Anterior cingulate cortex (tissue), 58 donors: Measurements from ENCODE around the gene USPL1.
"Not testable (repeated sequence)": the region's sequence is repeated elsewhere in the genome, so short reads cannot be mapped to it uniquely, and the experiment has no call there.

Experiments used
- DNase-seq, 58 donors: peaks; one replicate each; lab custom pipeline; 2025; lab: John Stamatoyannopoulos, UW

USPL1 gene

DNA sequence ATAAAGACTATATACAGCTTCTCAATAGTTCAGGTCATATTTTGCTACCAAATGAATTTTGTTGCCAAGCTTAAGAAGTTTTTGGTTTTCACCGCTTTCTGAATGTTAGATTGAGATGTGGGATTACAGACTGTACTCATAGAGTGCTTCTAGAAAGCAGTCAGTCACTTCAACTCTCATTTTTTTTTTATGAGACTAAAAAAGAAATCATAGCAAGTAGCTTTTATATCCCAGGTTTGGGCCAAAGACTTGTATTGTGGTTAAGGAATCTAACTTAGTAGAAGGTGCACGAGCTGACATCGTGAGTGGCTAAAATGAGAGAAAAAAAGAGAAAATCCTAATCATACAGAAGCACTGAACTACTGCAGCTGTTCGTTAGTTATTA, 2.2 kb upstream of the USPL1 start:
- DNase-seq = no peak

DNA sequence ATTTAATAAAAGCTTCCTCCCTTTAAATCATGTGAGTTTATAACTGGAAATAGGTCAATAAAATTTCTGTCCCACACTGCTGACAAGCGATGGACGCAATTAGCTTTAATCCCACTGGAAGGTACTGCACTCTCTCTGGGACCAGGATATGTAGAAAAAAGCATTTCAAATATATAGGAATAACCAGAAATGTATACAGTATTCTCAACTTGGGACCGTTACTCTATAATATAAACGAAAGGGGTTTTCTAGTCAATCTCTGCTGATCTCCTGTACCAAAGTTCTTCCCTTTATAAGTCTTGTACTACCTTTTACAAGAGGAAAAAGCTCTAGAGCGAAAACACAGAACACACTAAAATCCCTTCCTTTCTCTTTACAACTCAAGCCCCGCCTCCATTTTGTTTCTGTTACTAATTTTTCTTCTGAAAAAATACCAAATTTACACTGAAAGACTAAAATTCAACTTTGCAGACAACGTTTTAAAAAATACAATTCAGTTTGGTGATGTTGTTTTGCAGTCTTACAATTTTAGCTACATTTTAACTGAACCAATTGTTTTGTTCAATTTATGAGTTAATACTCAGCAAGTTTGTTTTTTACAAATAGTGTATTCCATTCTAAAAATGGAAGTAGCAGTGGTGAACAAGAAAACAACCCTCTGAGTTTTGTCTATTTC, 1.7 kb upstream of the USPL1 start:
- peak in 1 of 58 donors; percentile 7 for DNase-seq

DNA sequence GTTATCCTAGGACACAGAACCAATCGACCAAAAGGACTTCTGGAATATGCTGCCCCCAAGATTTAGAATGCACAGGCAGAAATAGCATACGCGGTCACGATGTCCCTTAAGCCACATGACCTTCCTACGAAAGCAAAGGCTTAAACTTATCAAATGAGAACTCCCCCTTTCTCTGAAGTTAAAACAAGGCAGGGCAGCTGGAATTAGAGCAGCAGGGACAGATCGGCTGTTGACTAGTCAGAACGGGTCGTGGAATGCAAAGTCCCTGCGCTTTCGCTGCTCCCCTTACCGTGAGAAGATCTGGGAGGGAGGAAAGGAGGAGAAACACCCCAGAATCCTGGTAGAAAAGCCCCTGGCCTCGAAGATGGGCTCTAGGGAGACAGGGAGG, 799 bp upstream of the USPL1 start:
- DNase-seq = peak in 51 of 58 donors; percentile 42 to 90 (median 76)

- peak in 21 of 58 donors; percentile 7 to 57 (median 36) for DNase-seq
Observed at GRCh38 chr13:30618186-30618929, 638 bp downstream of the USPL1 start.

- no peak for DNase-seq
Observed at GRCh38 chr13:30618930-30619279, 1.2 kb downstream of the USPL1 start.

- DNase-seq = no peak
Observed at GRCh38 chr13:30619731-30620130, 2.0 kb downstream of the USPL1 start.

DNA sequence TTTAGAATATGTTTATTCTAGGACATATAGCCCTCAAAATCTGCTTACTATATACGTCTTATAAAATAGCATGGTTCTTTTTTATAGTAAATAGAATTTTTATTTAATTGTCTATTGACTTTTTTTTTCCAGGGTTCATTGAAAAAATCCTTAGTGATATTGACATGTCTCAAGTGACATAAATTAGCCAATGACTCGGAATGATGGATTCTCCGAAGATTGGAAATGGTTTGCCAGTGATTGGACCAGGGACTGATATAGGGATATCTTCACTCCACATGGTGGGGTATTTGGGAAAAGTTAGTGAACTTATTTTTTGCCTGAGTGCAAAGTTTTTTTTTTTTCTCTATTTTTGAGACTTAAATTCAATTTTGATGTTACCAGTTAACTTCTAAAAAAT, 3.2 kb downstream of the USPL1 start:
- DNase-seq = no peak

GRCh38 chr13:30622551-30622950, 4.8 kb downstream of the USPL1 start:
- DNase-seq = no peak

DNA sequence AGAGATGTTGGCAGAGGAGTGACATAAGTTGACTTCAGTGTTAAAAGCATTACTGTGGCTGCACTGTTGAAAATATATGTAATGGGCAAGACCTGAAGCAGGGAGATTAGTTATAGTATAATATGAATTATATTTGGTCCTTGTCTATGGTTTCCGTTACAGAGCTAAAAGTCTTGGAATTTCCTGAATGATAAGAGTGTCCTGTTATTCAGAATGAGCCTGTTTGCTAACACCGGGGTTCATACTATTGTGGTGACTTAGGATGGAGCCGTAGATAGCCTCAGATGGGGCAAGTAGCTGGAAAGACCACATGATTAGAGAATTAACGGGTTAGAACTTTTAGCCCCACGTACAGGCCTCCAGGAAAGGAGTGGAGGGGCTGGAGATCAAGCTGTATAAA, 5.7 kb downstream of the USPL1 start:
- no peak for DNase-seq

DNA sequence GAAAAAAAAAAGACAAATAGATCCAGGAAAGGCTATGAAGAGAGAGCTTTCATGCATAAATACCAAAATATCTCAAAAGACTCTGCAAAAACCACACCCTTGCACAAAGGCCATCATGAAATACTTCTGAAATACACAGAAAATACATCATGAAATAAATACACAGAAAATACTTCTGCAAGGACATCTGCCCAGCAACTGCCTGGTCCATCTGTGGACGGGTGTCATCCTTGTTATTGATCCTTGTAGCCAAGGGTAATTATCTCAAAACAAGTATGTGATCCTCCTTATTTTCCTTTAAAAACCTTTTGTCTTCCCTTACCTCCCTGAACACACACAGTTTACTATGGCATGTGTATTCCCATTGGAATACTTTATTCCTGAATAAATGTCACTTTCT, 6.9 kb downstream of the USPL1 start:
- DNase-seq = no peak

GRCh38 chr13:30629527-30629926, 11.8 kb downstream of the USPL1 start:
- DNase-seq = no peak

DNA sequence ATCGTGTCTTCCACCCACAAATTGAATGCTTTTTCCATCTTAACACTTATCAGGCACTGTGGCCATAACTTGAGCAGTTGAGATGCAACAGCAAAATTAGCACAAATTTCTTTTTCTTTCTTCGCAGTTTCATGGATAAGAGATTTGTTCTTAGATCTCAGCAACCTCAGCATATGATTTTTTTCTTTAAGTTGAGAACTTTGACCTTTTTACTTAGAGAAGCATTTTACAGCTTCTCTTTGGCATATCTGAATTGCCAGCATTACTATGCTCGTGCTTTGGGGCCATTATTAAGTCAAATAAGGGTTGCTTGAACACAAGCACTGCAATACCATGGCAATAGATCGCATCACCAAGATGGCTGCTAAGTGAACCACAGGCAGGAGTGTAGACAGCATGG, 16.1 kb downstream of the USPL1 start:
- DNase-seq = no peak

GRCh38 chr13:30634838-30635237, 17.1 kb downstream of the USPL1 start:
- DNase-seq = no peak

DNA sequence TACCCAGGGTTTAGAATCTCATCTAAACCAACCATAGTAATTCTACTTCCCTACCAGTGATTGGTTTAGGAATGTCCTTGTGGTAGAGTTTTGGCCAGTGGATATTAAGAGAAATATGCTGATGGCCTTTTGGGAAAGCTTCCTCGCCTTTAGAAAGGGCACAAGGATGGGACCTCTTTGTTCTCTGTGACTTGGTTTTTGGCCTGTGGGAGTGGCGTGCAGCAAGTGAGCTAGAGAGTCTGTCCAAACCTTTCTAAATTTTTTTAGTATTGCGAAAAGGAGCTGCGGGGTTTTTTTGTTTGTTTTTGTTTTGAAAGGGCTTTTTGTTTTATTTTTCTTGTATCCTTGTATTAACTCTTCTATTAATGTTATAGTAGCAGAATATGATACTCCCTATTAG, 20.6 kb downstream of the USPL1 start:
- no peak for DNase-seq

- DNase-seq = no peak
Observed at GRCh38 chr13:30639671-30640070, 22.0 kb downstream of the USPL1 start.

- DNase-seq = not testable (repeated sequence)
Observed at GRCh38 chr13:30641173-30641572, 23.5 kb downstream of the USPL1 start.

GRCh38 chr13:30645629-30646028, 27.9 kb downstream of the USPL1 start:
- no peak for DNase-seq

DNA sequence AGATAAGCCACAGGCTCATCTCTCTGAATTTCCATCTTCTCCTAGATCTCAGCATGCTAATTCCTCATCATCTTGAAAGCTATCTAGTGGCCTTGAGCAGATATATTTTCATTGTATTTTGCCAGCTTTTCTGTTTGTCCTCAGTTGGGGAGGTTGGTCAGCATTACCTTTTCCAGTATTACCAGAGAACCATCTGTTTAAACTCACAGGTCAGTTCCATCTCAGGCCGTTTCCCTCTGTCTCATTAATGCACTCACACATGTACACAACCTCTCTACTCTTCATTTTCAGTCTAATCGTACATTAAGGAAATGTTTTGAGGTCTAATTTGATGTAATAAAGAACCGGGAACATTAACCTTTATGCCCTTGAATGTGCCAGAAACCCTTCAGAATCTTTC, 29.7 kb downstream of the USPL1 start:
- DNase-seq = no peak

- DNase-seq = no peak
Observed at GRCh38 chr13:30647824-30648521, 30.3 kb downstream of the USPL1 start.

GRCh38 chr13:30648522-30649012, 30.8 kb downstream of the USPL1 start:
- DNase-seq = no peak

GRCh38 chr13:30651648-30652047, 33.9 kb downstream of the USPL1 start:
- DNase-seq = not testable (repeated sequence)
